Measurements from ENCODE around the gene WWOX. TPM values are rescaled to one million over a fixed set of nuclear protein-coding genes. Genes with fewer than 3 reads are reported as not detected.

Gene WWOX
- total RNA-seq, 1 experiment from 2014 or later = 15.6 TPM

GRCh38 chr16:78433116-78433515 lies 333.7 kb downstream of the WWOX start:
- H3K4me1 Mint-ChIP-seq = peaks cover 4 to 8% of the 10 kb centered on the region in 2 experiments; a peak in 2 of 4 replicates
- Histone ChIP-seq H3K18ac (ENCODE audit: insufficient read length, low read depth, low read length) (no peak overlapping the region), H2BK5ac (ENCODE audit: insufficient read length, low read length) (no peak overlapping the region), H3K79me1 (ENCODE audit: insufficient read depth, low read depth, low read length, poor library complexity, severe bottlenecking) (no peaks in the 10 kb centered on the region), H2BK15ac (ENCODE audit: low read depth, low read length) (no peak overlapping the region), H3K79me2 (ENCODE audit: insufficient read depth, low read length) (no peaks in the 10 kb centered on the region), H3K4me1 (ENCODE audit: insufficient read depth, low read length) (no peaks in the 10 kb centered on the region; the same call in 1 of the 2 replicates), H3K23ac (ENCODE audit: insufficient read length, low read depth, low read length) (no peak overlapping the region), H2AFZ (ENCODE audit: low read length) (no peak overlapping the region), H3K56ac (ENCODE audit: insufficient read length, low read depth, low read length) (no peak overlapping the region), H3T11ph (ENCODE audit: low read length) (no peak overlapping the region), H2AK5ac (ENCODE audit: insufficient read length, low read length) (no peak overlapping the region), H2BK12ac (ENCODE audit: insufficient read length, low read depth, low read length) (no peak overlapping the region), H3K23me2 (ENCODE audit: insufficient read length, low read depth, low read length, poor library complexity, severe bottlenecking) (no peaks in the 10 kb centered on the region), H3K27me3 (ENCODE audit: insufficient read depth, low read length) (no peaks in the 10 kb centered on the region), H4K5ac (ENCODE audit: insufficient read length, low read depth, low read length) (no peak overlapping the region), H3K9ac (ENCODE audit: extremely low read depth, insufficient read length, low read length) (no peak overlapping the region), H3K4ac (ENCODE audit: low read depth, low read length) (no peak overlapping the region), H3K9me3 (ENCODE audit: control insufficient read depth, low read depth, low read length) (no peaks in the 10 kb centered on the region), H3K27ac (ENCODE audit: insufficient read length, low read depth, low read length) (no peak overlapping the region), H4K8ac (replicated peaks; ENCODE audit: insufficient read length, low read depth, low read length) (no peak overlapping the region), H2BK20ac (ENCODE audit: low read depth, low read length, poor library complexity, severe bottlenecking) (no peak overlapping the region), H4K20me1 (ENCODE audit: control insufficient read depth, insufficient read depth, insufficient read length) (no peaks in the 10 kb centered on the region), H2BK120ac (ENCODE audit: low read depth, low read length, poor library complexity, severe bottlenecking) (no peak overlapping the region), H3K14ac (ENCODE audit: insufficient read depth, low read length) (no peak overlapping the region), H4K91ac (ENCODE audit: insufficient read length, low read depth, low read length) (no peak overlapping the region), H3K4me2 (ENCODE audit: insufficient read depth, insufficient read length, low read length) (no peak overlapping the region)
- no peak for TF ChIP-seq CTCF (conservative IDR thresholded peaks at IDR 0.05)
- no peaks in the 10 kb centered on the region for H3K9me3 Mint-ChIP-seq
- no CpG with 5 or more reads among the region's 2 CpGs for WGBS (ENCODE audit: extremely low coverage, insufficient read length, low lambda C conversion rate)
- no peaks in the 10 kb centered on the region for H3K27me3 Mint-ChIP-seq (ENCODE audit: low read depth)
- no peaks in the 10 kb centered on the region; a peak in 1 of 7 replicates for H3K36me3 Mint-ChIP-seq (ENCODE audit: insufficient read depth in 1 of 3, low read depth in 3 of 3)
- no peak overlapping the region for H3K27ac Mint-ChIP-seq
- DNase-seq = no peak
- H3K4me3 Mint-ChIP-seq = no peak overlapping the region
